ENCODE data around the gene SYT7.
A peak's percentile ranks its signal among the peaks of the same experiment; 100 is the strongest.

SYT7 gene

DNA sequence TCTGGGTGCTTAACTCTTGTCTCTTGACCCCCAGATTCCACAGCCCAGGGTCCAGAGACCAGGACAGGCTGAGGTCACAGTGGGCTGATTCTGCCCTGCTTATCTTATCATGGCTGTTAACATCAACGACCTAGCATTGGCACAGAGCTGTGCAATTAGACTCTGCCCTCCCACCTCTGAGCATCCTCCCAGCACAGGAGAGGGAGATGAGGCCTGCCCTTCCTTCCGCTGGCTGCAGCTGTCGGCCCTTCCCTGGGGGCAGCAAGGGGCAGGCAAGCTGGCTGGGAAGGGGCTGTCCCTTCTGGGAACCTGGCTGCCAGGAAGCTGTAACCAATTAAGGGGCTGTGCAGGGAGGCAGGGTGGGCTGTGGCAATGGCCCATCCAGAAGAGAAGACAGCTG lies 49.8 kb downstream of the SYT7 start (continued):
- TF ChIP-seq, protein P1, sequence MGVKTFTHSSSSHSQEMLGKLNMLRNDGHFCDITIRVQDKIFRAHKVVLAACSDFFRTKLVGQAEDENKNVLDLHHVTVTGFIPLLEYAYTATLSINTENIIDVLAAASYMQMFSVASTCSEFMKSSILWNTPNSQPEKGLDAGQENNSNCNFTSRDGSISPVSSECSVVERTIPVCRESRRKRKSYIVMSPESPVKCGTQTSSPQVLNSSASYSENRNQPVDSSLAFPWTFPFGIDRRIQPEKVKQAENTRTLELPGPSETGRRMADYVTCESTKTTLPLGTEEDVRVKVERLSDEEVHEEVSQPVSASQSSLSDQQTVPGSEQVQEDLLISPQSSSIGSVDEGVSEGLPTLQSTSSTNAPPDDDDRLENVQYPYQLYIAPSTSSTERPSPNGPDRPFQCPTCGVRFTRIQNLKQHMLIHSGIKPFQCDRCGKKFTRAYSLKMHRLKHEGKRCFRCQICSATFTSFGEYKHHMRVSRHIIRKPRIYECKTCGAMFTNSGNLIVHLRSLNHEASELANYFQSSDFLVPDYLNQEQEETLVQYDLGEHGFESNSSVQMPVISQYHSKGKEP (tag by site-specific recombination; IDR thresholded peaks at IDR 0.05), result no peak
- TF ChIP-seq ZNF837 (tag by site-specific recombination; IDR thresholded peaks at IDR 0.05), result no peak
- TF ChIP-seq, protein P2, sequence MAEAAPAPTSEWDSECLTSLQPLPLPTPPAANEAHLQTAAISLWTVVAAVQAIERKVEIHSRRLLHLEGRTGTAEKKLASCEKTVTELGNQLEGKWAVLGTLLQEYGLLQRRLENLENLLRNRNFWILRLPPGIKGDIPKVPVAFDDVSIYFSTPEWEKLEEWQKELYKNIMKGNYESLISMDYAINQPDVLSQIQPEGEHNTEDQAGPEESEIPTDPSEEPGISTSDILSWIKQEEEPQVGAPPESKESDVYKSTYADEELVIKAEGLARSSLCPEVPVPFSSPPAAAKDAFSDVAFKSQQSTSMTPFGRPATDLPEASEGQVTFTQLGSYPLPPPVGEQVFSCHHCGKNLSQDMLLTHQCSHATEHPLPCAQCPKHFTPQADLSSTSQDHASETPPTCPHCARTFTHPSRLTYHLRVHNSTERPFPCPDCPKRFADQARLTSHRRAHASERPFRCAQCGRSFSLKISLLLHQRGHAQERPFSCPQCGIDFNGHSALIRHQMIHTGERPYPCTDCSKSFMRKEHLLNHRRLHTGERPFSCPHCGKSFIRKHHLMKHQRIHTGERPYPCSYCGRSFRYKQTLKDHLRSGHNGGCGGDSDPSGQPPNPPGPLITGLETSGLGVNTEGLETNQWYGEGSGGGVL (tag by site-specific recombination; IDR thresholded peaks at IDR 0.05), result no peak
- TF ChIP-seq GLI4 (tag by site-specific recombination; IDR thresholded peaks at IDR 0.05), result no peak

DNA sequence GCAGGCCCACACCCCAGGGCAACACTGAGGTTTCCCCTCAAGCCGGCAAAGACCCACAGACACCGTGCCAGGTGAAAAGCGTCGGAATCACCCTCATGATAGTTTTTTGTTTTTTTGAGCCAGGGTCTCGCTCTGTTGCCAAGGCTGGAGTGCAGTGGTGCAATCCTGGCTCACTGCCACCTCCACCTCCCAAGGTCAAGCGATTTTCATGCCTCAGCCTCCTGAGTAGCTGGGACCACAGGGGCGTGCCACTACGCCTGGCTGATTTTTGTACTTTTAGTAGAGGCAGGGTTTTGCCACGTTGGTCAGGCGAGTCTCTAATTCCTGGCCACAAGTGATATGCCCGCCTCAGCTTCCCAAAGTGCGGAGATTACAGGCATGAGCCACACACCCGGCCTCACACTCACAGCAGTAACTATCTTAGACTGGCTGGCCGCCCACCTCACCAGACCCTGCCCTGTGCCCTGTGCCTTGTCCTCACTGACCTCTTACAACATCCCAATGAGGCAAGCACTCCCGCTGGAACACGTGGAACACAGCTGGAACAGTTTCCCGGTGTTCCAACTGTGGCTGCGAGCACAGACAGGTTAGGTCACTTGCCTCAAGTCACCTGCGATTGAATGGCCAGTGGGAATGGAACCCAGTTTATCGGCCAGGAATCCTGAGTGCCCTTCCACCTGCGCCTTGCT lies 51.2 kb downstream of the SYT7 start:
- TF ChIP-seq ZFHX2 (tag by site-specific recombination; conservative IDR thresholded peaks at IDR 0.05), result no peak
- TF ChIP-seq, protein P3, sequence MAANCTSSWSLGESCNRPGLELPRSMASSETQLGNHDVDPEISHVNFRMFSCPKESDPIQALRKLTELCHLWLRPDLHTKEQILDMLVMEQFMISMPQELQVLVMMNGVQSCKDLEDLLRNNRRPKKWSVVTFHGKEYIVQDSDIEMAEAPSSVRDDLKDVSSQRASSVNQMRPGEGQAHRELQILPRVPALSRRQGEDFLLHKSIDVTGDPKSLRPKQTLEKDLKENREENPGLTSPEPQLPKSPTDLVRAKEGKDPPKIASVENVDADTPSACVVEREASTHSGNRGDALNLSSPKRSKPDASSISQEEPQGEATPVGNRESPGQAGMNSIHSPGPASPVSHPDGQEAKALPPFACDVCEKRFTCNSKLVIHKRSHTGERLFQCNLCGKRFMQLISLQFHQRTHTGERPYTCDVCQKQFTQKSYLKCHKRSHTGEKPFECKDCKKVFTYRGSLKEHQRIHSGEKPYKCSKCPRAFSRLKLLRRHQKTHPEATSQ (tag by site-specific recombination; IDR thresholded peaks at IDR 0.05), result no peak
- TF ChIP-seq, protein P4, sequence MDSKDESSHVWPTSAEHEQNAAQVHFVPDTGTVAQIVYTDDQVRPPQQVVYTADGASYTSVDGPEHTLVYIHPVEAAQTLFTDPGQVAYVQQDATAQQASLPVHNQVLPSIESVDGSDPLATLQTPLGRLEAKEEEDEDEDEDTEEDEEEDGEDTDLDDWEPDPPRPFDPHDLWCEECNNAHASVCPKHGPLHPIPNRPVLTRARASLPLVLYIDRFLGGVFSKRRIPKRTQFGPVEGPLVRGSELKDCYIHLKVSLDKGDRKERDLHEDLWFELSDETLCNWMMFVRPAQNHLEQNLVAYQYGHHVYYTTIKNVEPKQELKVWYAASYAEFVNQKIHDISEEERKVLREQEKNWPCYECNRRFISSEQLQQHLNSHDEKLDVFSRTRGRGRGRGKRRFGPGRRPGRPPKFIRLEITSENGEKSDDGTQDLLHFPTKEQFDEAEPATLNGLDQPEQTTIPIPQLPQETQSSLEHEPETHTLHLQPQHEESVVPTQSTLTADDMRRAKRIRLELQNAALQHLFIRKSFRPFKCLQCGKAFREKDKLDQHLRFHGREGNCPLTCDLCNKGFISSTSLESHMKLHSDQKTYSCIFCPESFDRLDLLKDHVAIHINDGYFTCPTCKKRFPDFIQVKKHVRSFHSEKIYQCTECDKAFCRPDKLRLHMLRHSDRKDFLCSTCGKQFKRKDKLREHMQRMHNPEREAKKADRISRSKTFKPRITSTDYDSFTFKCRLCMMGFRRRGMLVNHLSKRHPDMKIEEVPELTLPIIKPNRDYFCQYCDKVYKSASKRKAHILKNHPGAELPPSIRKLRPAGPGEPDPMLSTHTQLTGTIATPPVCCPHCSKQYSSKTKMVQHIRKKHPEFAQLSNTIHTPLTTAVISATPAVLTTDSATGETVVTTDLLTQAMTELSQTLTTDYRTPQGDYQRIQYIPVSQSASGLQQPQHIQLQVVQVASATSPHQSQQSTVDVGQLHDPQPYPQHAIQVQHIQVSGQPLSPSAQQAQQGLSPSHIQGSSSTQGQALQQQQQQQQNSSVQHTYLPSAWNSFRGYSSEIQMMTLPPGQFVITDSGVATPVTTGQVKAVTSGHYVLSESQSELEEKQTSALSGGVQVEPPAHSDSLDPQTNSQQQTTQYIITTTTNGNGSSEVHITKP (tag by site-specific recombination; IDR thresholded peaks at IDR 0.05), result peak; percentile 51; the same call in 1 of the 2 replicates
- ChIA-PET CTCF (interaction anchor here (1.2 to 2.9 kb wide), 4 partner anchors 13 to 97 kb away, joined by 3 to 15 read pairs (median 4); no protein-coding TSS in a partner anchor), POLR2A (interaction anchor here (0.6 kb wide), 1 partner anchor 131 kb away, joined by 3 read pairs; no protein-coding TSS in a partner anchor)
- Histone ChIP-seq H3K27ac (ENCODE audit: extremely low read depth, low read depth, low read length) (no peak overlapping the region), H3K9me3 (ENCODE audit: control insufficient read depth, insufficient read depth, low read depth, low read length) (no peaks in the 10 kb centered on the region), H3K36me3 (ENCODE audit: control insufficient read depth in 2 of 2, insufficient read depth in 1 of 2, low read length in 2 of 2) (no peaks in the 10 kb centered on the region), H3K4me3 (ENCODE audit: low read depth, low read length) (no peak overlapping the region), H3K4me1 (ENCODE audit: control insufficient read depth, insufficient read depth, low read length) (no peaks in the 10 kb centered on the region)

DNA sequence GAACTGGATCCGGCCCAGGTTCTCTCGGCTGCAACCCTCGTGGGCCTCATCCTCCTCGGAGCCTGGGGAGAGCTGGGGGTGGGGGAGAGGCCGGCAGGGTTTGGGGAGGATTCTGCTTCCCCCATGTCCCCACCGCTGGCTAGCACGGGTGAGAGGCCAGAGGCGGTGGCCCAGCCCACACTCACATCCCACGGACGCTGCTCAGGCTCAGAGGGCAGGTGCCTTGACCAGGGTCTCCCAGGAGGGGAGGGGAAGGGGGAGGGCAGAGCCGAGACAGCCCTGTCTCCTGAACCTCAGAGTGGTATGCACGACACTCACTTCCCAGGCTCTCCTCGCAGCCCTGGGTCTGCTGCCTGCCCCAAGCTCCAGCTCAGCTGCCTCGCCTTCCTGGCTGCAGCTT lies 52.8 kb downstream of the SYT7 start:
- Histone ChIP-seq H3K9me3 (ENCODE audit: control insufficient read depth, insufficient read depth, low read depth, low read length) (no peaks in the 10 kb centered on the region), H3K4me1 (ENCODE audit: control insufficient read depth, insufficient read depth, low read length) (no peaks in the 10 kb centered on the region), H3K36me3 (ENCODE audit: control insufficient read depth in 2 of 2, insufficient read depth in 1 of 2, low read length in 2 of 2) (no peaks in the 10 kb centered on the region), H3K4me3 (ENCODE audit: low read depth, low read length) (no peak overlapping the region), H3K27ac (ENCODE audit: extremely low read depth, low read depth, low read length) (no peak overlapping the region)
- CTCF ChIA-PET, result interaction anchor here (1.3 to 2.9 kb wide), 2 partner anchors 11 to 50 kb away, joined by 3 to 15 read pairs; no protein-coding TSS in a partner anchor
- TF ChIP-seq ZNF10 (tag by site-specific recombination; IDR thresholded peaks at IDR 0.05) (no peak), KLF1 (tag by site-specific recombination; IDR thresholded peaks at IDR 0.05) (no peak), EGR2 (tag by site-specific recombination; IDR thresholded peaks at IDR 0.05; ENCODE audit: low read depth) (no peak)
- POLR2A ChIA-PET, result no interaction called here
